HepG2 (cell line): ENCODE data around the gene NCOR2. TPM values are rescaled to one million over a fixed set of nuclear protein-coding genes. Genes with fewer than 3 reads are reported as not detected.
A peak's percentile ranks its signal among the peaks of the same experiment; 100 is the strongest.

Source experiments
- AHR ChIP-seq: IDR thresholded peaks from 2 replicates; pipeline ENCODE4 v1.6.1; 2018; ENCODE audit warnings: missing genetic modification reagents, missing compliant biosample characterization
- CHD4 ChIP-seq: fragments of 200-600 bp; sonication (generic); IDR thresholded peaks from 2 replicates; pipeline ENCODE4 v1.7.0; 2017; ENCODE audit warnings: mild to moderate bottlenecking, low read length, borderline replicate concordance
- DBP ChIP-seq: sonication (generic); formaldehyde crosslinking; IDR thresholded peaks from 2 replicates; pipeline ENCODE4 v1.4.0; 2020; ENCODE audit warnings: missing genetic modification reagents; ENCODE audit errors: not compliant biosample characterization
- ETV6 ChIP-seq: sonication (generic); formaldehyde crosslinking; conservative IDR thresholded peaks from 2 replicates; pipeline ENCODE4 v1.4.0; 2020; ENCODE audit warnings: missing genetic modification reagents
- KAT8 ChIP-seq: IDR thresholded peaks from 2 replicates; pipeline ENCODE4 v1.6.1; 2016; ENCODE audit warnings: missing genetic modification reagents, missing compliant biosample characterization
- RNF2 ChIP-seq: fragments of 450-650 bp; conservative IDR thresholded peaks from 2 replicates; pipeline ENCODE4 v1.6.1; 2016; ENCODE audit warnings: low read depth
- SIX4 ChIP-seq: sonication (generic); formaldehyde crosslinking; IDR thresholded peaks from 2 replicates; pipeline ENCODE4 v1.4.0; 2020; ENCODE audit warnings: missing genetic modification reagents
- SNAPC2 ChIP-seq: sonication (generic); formaldehyde crosslinking; IDR thresholded peaks from 2 replicates; pipeline ENCODE4 v1.8.1; 2022; ENCODE audit warnings: mild to moderate bottlenecking, missing genetic modification reagents
- SYNCRIP ChIP-seq: fragments of 200-400 bp; formaldehyde crosslinking; IDR thresholded peaks from 2 replicates; pipeline ENCODE4 v1.6.1; 2018; ENCODE audit warnings: mild to moderate bottlenecking, low read depth, low read length; ENCODE audit not compliant: insufficient read depth
- TMF1 ChIP-seq: sonication (generic); formaldehyde crosslinking; IDR thresholded peaks from 2 replicates; pipeline ENCODE4 v1.8.1; 2022; ENCODE audit warnings: low read depth, missing genetic modification reagents
- ZNF574 ChIP-seq: sonication (generic); formaldehyde crosslinking; IDR thresholded peaks from 2 replicates; pipeline ENCODE4 v1.4.0; 2020; ENCODE audit warnings: missing genetic modification reagents
- ZNF747 ChIP-seq: sonication (generic); formaldehyde crosslinking; IDR thresholded peaks from 2 replicates; pipeline ENCODE4 v1.8.1; 2023; ENCODE audit warnings: missing genetic modification reagents, mild to moderate bottlenecking, borderline replicate concordance
- ZNF883 ChIP-seq: sonication (generic); formaldehyde crosslinking; IDR thresholded peaks from 2 replicates; pipeline ENCODE4 v1.5.1; 2020; ENCODE audit warnings: mild to moderate bottlenecking, missing genetic modification reagents; ENCODE audit errors: not compliant biosample characterization
- ZNF891 ChIP-seq: sonication (generic); formaldehyde crosslinking; IDR thresholded peaks from 2 replicates; pipeline ENCODE4 v1.5.0; 2020; ENCODE audit warnings: mild to moderate bottlenecking, missing genetic modification reagents
- polyA plus RNA-seq, 8 experiments: library from polyadenylated mRNA; depleted of rRNA in 3 of 8; stranded (reverse) in 7 of 8; unstranded in 1 of 8; fragments of >200 nt; fragmentation: Illumina TruSeq in 4 of 8; extraction: Trizol in 4 of 8; gene quantifications; 2 replicates each; pipeline versions ENCODE4 v1.2.1 to v1.2.3, GENCODE V29; 2011 to 2016; ENCODE audit warnings: low read depth in 4 of 8, missing spikeins in 1 of 8, mixed read lengths in 1 of 8; ENCODE audit not compliant: insufficient read depth in 1 of 8
- total RNA-seq, 5 experiments: library from RNA; depleted of rRNA; stranded (reverse); fragments of >200 nt; fragmentation: Illumina TruSeq; extraction: Trizol; gene quantifications; 2 replicates each; pipeline ENCODE4 v1.2.3, GENCODE V29; 2016; ENCODE audit warnings: low read depth in 1 of 5

Gene NCOR2
- total and polyA plus RNA-seq, 2 of the 13 experiments (the other 11 are each of a cell fraction or from before 2014, with no cell fraction given) = 4.5 to 5.7 TPM

- TF ChIP-seq ZNF574 = peak; percentile 32; the same call in 1 of the 2 replicates
- no peak for TF ChIP-seq ZNF891
- no peak for TF ChIP-seq SIX4 (CRISPR knock-in tag)
- TF ChIP-seq KAT8 = peak; percentile 79
- TF ChIP-seq AHR = no peak
- 0 out of 2 replicates have a peak, but pooled peaks have one; percentile 65 for TF ChIP-seq ZNF747 (CRISPR knock-in tag)
- TF ChIP-seq DBP (CRISPR knock-in tag) = peak; percentile 83
- TF ChIP-seq ZNF883 (CRISPR knock-in tag) = peak; percentile 37
- TF ChIP-seq SYNCRIP = no peak
- no peak for TF ChIP-seq CHD4
- TF ChIP-seq TMF1 (CRISPR knock-in tag) = no peak
- TF ChIP-seq RNF2 = no peak
- TF ChIP-seq ETV6 (CRISPR knock-in tag) = no peak
- no peak for TF ChIP-seq SNAPC2
Measured at GRCh38 chr12:124518051-124518932, 49.1 kb downstream of the NCOR2 start (continued).
